Measurements from ENCODE around the gene NME3. TPM values are rescaled to one million over a fixed set of nuclear protein-coding genes. Genes with fewer than 3 reads are reported as not detected.

The NME3 gene
- total and polyA plus RNA-seq, 2 of the 4 experiments (the other 2 are of a cell fraction): 12.7 to 41.2 TPM

GRCh38 chr16:1731073-1731472 is 40.3 kb downstream of the NME3 start:
- H4K5ac ChIP-seq (ENCODE audit: low read depth, low read length): no peak overlapping the region
- peaks cover 18 to 56% of the 10 kb centered on the region in 2 experiments; a peak in 3 of 4 replicates for H3K79me1 ChIP-seq (ENCODE audit: low read depth in 1 of 2, low read length in 2 of 2)
- no peak overlapping the region for H3K9ac ChIP-seq (ENCODE audit: low read depth, low read length)
- H3K14ac ChIP-seq (replicated peaks; ENCODE audit: low read depth, low read length): no peak overlapping the region
- no peak overlapping the region for H4K91ac ChIP-seq (ENCODE audit: insufficient read depth, low read depth, low read length)
- H3K18ac ChIP-seq (ENCODE audit: low read depth, low read length): no peak overlapping the region
- no peak overlapping the region for H3K56ac ChIP-seq (ENCODE audit: extremely low read depth, insufficient read depth, low read length)
- dilution Hi-C loops (cut with HindIII; ENCODE audit: low sequenced_read_pairs, unreplicated experiment) (no loop called here), in situ Hi-C loops (cut with MboI; ENCODE audit: low sequenced_read_pairs) (no loop called here), intact Hi-C loops (cut with micrococcal nuclease) (no loop called here)
- no peak overlapping the region for H3K23ac ChIP-seq (ENCODE audit: low read depth, low read length)
- no CpG with 5 or more reads among the region's 7 CpGs for WGBS, 2 experiments (ENCODE audit: extremely low coverage in 2 of 2, insufficient read length in 1 of 2)
- no peak for ATAC-seq (ENCODE audit: low read depth)
- no peak for DNase-seq
- H3K4me1 ChIP-seq (ENCODE audit: control insufficient read depth, insufficient read depth, low read length): no peaks in the 10 kb centered on the region
- no peak overlapping the region for H2BK15ac ChIP-seq (ENCODE audit: low read depth, low read length)
- no peak overlapping the region for H3K4ac ChIP-seq (ENCODE audit: low read depth, low read length)
- H2BK120ac ChIP-seq (ENCODE audit: low read depth, low read length): no peak overlapping the region
- TF ChIP-seq FOS (IDR thresholded peaks at IDR 0.05; ENCODE audit: low read depth, low read length) (no peak), RAD21 (IDR thresholded peaks at IDR 0.05; ENCODE audit: low read length) (no peak), NFE2L2 (IDR thresholded peaks at IDR 0.05; ENCODE audit: low read depth, low read length) (no peak), RCOR1 (IDR thresholded peaks at IDR 0.05; ENCODE audit: insufficient replicate concordance, low read length) (no peak), POLR2A (IDR thresholded peaks at IDR 0.05; ENCODE audit: low read depth, low read length) (no peak), CHD1 (IDR thresholded peaks at IDR 0.05; ENCODE audit: low read depth, low read length) (no peak), SMC3 (IDR thresholded peaks at IDR 0.05; ENCODE audit: low read depth, low read length) (no peak), RFX5 (IDR thresholded peaks at IDR 0.05; ENCODE audit: low read depth, low read length) (no peak)
- TF ChIP-seq, protein P1, sequence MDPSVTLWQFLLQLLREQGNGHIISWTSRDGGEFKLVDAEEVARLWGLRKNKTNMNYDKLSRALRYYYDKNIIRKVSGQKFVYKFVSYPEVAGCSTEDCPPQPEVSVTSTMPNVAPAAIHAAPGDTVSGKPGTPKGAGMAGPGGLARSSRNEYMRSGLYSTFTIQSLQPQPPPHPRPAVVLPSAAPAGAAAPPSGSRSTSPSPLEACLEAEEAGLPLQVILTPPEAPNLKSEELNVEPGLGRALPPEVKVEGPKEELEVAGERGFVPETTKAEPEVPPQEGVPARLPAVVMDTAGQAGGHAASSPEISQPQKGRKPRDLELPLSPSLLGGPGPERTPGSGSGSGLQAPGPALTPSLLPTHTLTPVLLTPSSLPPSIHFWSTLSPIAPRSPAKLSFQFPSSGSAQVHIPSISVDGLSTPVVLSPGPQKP (IDR thresholded peaks at IDR 0.05; ENCODE audit: borderline replicate concordance, low read depth, low read length): no peak
- H3K9me3 ChIP-seq (ENCODE audit: control insufficient read depth, insufficient read depth, low read length): no peaks in the 10 kb centered on the region
- no TSS peak for BruUV-seq (replicated peaks)
- no peak overlapping the region for H3K4me3 ChIP-seq (ENCODE audit: insufficient read depth, low read depth, low read length)
- CTCF ChIA-PET: no interaction called here
- no peak overlapping the region for H3K4me2 ChIP-seq (ENCODE audit: low read depth, low read length)
- H3K9me1 ChIP-seq (ENCODE audit: insufficient read depth, low read length): peaks cover 6% of the 10 kb centered on the region
- H3K27ac ChIP-seq (ENCODE audit: insufficient read depth, low read length): no peak overlapping the region
- no peak overlapping the region for H2AK9ac ChIP-seq (replicated peaks; ENCODE audit: low read depth, low read length, poor library complexity)
- no peak overlapping the region for H4K8ac ChIP-seq (ENCODE audit: low read depth in 2 of 2, low read length in 2 of 2)
- no peak overlapping the region for H2BK20ac ChIP-seq (ENCODE audit: low read depth, low read length)
- H3K36me3 ChIP-seq (ENCODE audit: control insufficient read depth, insufficient read depth, low read length): peaks cover 74% of the 10 kb centered on the region
- H2BK5ac ChIP-seq (ENCODE audit: low read depth, low read length, poor library complexity, severe bottlenecking): no peak overlapping the region
- H2AK5ac ChIP-seq (ENCODE audit: low read depth, low read length): no peak overlapping the region
- no peaks in the 10 kb centered on the region for H3K27me3 ChIP-seq (ENCODE audit: control insufficient read depth, insufficient read depth, low read length)
- H4K20me1 ChIP-seq (ENCODE audit: insufficient read depth, low read length): peaks cover 32% of the 10 kb centered on the region
- no peak overlapping the region for H2AFZ ChIP-seq (replicated peaks; ENCODE audit: low read length, poor library complexity)
- POLR2A ChIA-PET (ENCODE audit: unreplicated experiment): no interaction called here
